AG09309 (cell line): Measurements from ENCODE around the gene SIM1.

ENCODE experiments used
- DNase-seq: peaks from one replicate; pipeline ENCODE4 v3.0.0-alpha.2; 2010; ENCODE audit warnings: low read depth
- H3K4me3 ChIP-seq: 2 replicates; pipeline ENCODE4 v1.5.1; 2011; ENCODE audit warnings: mild to moderate bottlenecking, low read depth, low read length, moderate library complexity; ENCODE audit not compliant: control insufficient read depth
- CTCF ChIP-seq: IDR thresholded peaks from 2 replicates; pipeline ENCODE4 v1.5.1; 2011; ENCODE audit warnings: mild to moderate bottlenecking, low read depth, low read length, inconsistent platforms; ENCODE audit not compliant: insufficient read depth, control insufficient read depth; ENCODE audit errors: missing control alignments

Gene SIM1

DNA sequence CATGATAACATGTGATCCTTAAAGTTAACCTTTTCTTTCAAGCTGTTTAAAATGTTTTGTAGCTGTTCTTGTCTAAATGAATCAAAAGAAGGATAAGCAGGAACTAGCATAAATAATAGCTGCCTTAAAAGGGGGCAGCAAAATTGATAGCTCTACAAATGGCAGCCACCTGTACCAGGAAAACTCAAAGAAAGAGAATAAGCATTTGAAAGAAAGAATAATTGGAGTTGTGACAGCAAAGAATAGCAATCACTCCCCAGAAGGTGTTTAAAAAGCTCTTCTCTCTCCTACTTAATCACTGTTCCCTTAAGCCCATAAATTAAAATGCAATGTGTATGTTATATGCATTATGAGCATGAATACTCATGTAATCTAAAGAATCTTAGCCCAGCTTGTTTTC is 114.6 kb downstream of the SIM1 start:
- DNase-seq = no peak
- H3K4me3 ChIP-seq = no peak overlapping the region

DNA sequence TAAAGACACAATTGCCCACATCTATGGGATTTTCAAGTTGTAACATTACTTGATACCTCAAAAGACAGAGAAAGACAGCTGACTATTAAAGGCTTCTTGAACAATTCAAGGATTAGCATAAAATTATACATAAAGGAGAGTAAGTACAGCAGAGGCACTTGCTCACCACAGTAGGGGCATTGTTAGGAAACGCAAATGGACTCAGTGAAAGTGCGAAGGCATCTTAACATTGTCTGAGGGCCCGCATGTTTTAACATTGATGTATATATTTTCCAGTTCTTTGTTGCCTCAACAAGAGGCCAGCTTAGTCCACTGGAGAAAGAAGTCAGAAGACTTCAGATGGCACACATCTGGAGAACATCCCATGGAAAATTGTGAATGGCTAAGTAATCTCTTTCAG is 115.4 kb downstream of the SIM1 start:
- TF ChIP-seq CTCF = no peak
- H3K4me3 ChIP-seq = no peak overlapping the region
- no peak for DNase-seq

More for the DNA sequence above, 114.6 kb downstream of the SIM1 start:
- no peak for TF ChIP-seq CTCF

DNA sequence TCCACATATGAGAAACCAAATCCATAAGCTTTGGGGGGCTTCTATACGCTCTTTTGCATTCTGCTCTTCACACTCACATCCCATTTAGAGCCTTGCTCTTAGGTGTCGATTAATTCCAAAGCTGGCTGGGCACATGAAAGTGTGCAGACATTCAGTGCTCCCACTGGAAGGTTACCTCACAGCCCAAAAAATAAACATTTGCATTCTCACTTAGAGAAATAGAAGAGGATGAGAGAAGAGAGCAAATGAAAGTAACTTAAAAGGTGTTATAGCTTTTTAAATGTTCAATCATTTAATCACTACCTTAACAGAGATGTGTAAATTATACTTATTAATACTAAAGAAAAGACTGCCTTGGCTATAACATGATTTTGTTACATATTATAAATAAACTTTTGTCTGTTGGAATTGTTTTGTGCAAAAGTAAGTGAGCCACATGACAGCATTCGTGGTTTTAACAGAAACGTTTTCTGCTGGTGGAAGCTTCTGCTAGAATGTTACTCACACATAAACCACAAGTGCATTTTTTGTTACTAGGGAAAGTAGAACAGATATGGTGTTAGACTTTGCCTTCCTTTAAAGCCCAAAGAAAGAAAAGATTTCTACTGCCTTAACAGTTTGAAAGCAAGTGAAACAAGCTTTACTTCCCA is 116.7 kb downstream of the SIM1 start:
- DNase-seq = no peak
- H3K4me3 ChIP-seq = no peak overlapping the region

DNA sequence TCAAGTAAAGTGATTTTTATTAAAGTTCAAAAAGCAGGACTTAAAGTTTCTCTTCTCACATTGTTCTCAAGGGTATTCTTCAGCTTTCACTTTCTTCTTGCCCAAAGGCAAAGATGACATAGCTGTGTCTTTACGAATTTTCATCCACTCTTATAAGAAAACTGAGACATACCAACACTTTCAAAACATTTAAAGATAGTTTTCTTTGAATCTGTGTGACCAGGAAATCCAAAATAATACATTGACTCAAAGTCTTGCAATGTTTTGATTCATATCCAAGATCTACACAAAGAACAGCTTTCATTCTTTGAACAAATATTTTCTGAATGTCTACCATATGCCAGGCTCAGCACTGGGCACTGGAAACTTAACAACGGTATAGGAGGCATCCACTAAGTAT is 117.9 kb downstream of the SIM1 start:
- H3K4me3 ChIP-seq = no peak overlapping the region
- no peak for TF ChIP-seq CTCF
- DNase-seq = no peak

More for the DNA sequence above, 116.7 kb downstream of the SIM1 start:
- no peak for TF ChIP-seq CTCF

GRCh38 chr6:100346203-100346602 is 118.5 kb downstream of the SIM1 start:
- no peak for DNase-seq
- no peak overlapping the region for H3K4me3 ChIP-seq
- TF ChIP-seq CTCF = no peak

- H3K4me3 ChIP-seq = no peak overlapping the region
- no peak for TF ChIP-seq CTCF
- DNase-seq = no peak
Measured at GRCh38 chr6:100344761-100345160, 120.0 kb downstream of the SIM1 start.
